Inflammatory macrophage treated with lipopolysaccharide for 4 hours (primary cell): ENCODE measurements around the gene THAP11.
"Not testable (repeated sequence)": the region's sequence is repeated elsewhere in the genome, so short reads cannot be mapped to it uniquely, and the experiment has no call there.

Experiments used
- DNase-seq: peaks from one replicate; pipeline ENCODE4 v3.0.0-alpha.2; 2020

THAP11 gene

DNA sequence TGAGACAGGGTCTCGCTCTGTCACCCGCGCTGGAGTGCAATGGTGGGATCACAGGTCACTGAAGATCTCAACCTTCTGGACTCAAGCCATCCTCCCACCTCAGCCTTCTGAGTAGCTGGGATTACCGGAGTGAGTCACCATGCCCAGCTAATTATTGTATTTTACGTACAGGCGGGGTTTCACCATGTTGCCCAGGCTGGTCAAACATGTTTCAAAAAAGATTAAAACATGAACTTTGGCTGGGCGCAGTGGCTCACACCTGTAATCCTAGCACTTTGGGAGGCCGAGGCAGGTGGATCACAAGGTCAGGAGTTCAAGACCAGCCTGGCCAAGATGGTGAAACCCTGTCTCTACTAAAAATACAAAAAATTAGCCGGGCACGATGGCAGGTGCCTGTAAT is 4.9 kb upstream of the THAP11 start:
- DNase-seq, result not testable (repeated sequence)

DNA sequence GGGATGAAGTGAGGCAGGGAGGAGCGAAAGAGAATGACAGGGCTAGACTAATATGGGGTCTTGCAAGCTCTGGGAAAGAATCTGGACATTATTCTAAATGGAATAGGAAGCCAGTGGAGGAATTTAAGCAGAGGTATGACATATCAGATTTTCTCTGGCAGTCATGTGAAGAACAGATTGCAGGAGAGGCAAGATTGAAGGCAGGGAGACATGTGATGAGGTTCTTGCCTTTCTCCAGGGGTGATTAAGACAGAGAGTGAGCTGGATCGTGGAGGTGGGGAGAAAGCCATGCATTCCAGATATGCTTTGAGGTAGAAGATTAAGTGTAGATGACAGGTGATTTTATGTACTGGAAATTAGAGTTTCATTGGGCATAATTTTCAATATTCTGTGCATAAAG is 4.3 kb upstream of the THAP11 start:
- no peak for DNase-seq

DNA sequence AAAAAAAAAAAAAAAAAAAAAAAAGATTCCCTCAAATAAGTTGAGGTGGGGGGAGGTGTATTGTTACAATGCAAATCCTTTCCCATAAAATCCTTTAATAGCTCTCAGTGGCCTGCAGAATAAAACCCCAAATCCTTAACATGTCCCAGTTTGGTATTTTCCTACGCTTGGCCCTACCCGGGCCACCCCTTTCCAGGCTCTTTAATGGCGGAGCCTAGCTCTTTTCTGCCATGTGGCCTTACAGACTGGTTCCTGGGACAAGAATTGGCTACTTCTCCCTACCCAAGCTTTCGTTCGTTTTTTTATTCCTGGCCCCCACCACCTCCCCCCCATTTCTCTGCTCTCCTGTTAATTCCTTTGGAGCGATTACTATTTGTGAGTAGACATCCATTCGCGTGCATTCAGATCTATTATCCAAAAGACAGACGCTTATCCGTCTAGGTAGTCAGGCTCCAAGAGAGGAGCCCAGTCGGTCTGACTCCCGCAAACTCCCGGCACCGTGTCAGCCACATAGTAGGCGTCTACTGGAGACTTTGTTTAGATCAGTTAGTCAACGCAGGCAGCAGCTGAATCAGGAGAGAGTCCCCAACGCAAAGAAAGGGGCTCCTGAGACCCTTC is 813 bp upstream of the THAP11 start:
- no peak for DNase-seq

DNA sequence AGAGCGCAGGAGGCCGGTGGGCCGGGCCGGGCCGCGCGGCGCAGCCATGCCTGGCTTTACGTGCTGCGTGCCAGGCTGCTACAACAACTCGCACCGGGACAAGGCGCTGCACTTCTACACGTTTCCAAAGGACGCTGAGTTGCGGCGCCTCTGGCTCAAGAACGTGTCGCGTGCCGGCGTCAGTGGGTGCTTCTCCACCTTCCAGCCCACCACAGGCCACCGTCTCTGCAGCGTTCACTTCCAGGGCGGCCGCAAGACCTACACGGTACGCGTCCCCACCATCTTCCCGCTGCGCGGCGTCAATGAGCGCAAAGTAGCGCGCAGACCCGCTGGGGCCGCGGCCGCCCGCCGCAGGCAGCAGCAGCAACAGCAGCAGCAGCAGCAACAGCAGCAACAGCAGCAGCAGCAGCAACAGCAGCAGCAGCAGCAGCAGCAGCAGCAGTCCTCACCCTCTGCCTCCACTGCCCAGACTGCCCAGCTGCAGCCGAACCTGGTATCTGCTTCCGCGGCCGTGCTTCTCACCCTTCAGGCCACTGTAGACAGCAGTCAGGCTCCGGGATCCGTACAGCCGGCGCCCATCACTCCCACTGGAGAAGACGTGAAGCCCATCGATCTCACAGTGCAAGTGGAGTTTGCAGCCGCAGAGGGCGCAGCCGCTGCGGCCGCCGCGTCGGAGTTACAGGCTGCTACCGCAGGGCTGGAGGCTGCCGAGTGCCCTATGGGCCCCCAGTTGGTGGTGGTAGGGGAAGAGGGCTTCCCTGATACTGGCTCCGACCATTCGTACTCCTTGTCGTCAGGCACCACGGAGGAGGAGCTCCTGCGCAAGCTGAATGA is 606 bp downstream of the THAP11 start:
- DNase-seq, result peak; percentile 55

DNA sequence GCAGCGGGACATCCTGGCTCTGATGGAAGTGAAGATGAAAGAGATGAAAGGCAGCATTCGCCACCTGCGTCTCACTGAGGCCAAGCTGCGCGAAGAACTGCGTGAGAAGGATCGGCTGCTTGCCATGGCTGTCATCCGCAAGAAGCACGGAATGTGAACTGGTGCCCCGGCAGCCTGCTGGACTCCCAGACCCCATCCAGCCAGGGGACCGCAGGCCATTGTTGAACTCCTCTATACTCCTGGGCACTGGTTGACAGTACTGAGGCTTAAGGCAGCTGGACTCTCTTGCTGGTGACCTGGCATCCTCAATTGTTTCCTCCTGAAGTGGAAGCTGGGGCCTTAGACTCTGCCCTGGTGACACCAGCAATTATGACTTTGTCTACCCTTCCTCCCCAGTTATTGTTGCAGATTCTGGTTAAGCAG is 1.2 kb downstream of the THAP11 start:
- DNase-seq, result no peak

DNA sequence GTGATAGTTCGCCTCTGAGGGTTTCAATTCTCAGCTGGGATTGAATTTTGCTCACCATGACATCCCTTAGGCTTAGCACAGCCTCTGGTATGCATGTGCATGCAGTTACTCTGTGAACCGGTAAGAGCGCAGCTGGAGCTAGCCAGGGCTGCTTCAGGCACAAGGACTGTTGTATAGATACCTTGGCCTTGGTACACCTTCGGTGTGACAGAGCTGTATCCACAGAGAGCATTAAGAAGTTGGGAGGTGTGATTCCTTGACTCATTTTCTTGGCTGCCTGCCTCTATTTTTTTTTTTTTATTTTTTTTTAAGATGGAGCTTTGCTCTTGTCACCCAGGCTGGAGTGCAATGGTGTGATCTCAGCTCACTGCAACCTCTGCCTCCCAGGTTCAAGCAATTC is 2.4 kb downstream of the THAP11 start:
- no peak for DNase-seq

DNA sequence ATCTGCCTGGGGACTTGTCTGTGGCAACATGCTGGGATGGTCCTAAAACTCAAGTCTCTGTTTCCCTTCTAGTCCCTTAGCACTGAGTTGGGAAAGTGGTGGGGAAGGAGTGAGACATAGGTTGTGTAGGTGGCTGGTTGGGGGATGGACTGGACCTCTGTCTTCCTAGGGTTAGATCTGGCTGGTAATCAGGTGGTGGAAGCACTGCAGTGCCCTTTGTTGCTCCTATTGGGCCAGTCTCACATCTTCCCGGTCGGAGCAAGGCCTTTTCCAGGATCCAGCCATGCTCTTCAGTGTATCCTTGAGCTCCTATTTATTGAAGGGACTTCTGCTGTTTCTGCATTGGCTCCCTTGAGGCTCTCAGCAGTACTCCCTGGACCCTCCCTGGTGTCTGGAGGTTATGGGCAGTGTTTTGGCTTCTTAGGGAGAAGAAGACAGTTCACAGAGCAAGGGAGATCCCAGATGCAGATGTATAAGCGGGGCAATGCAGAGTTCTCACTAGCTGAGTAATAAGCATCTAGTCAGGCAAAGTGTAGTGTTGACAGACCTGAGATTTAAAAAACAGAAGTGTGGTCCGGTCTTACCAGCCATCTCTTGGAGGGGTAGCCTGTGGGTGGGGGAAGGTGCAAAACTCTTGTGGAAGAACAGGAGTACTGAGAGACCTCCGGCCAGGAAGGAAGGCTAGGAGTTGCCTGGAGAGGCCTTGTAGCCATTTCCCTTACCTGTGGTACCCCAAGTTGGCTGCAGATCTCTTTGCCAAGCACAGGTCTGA is 3.4 kb downstream of the THAP11 start:
- peak; percentile 46 for DNase-seq

DNA sequence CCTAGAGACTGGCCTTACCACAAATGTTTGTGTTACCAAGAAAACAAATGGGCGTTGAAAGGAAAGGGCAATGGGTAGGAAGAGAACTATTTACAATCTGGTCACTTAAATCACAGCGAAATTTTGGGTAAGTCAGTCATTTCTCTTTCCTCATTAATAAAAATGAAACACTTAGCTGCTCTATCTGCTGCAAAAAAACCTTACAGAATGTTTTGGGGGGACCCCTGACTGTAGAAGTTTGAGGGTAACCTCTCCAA is 3.9 kb downstream of the THAP11 start:
- no peak for DNase-seq

DNA sequence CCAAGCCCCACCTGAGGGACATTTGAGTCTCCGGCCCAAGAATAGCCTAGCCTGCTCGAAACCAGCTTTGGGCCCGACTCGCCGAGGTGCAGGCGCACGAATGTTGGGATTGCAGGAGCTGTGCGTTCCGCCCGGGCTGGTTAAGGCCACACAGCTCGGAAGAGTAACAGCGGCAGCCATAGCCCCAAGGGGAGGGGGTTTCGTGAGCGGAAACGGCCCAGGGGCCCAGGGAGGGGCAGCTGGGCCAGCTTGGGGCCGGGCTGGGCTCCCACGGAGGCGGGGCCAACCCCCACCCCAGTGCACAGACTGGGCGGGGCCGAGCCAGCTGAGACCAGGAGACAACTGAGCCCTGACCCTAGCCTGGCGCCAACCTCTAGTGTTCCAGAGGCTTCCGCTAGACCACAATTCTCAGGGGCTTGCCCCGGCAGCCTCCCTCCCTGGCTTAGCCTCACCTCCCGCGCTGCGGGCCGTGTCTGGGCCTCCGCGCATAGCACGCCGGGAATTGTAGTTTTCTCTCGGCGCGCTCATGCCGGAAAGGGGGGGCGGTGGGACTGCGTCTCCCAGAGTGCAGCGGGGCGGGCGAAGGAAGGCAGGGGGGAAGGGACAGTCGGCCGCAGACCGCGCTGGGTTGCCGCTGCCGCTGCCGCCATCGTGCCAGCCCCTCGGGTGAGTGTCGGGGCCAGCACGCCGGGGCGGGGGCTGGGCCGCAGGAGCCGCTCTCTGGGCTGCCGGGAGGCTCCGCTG is 4.4 kb downstream of the THAP11 start, which contains the start of gene NUTF2:
TSS of gene NUTF2 (plus strand) at position 614 of the 744 bp plus-strand sequence. CDS start 18,198 bp downstream, outside the sequence.
- peak; percentile 94 for DNase-seq

DNA sequence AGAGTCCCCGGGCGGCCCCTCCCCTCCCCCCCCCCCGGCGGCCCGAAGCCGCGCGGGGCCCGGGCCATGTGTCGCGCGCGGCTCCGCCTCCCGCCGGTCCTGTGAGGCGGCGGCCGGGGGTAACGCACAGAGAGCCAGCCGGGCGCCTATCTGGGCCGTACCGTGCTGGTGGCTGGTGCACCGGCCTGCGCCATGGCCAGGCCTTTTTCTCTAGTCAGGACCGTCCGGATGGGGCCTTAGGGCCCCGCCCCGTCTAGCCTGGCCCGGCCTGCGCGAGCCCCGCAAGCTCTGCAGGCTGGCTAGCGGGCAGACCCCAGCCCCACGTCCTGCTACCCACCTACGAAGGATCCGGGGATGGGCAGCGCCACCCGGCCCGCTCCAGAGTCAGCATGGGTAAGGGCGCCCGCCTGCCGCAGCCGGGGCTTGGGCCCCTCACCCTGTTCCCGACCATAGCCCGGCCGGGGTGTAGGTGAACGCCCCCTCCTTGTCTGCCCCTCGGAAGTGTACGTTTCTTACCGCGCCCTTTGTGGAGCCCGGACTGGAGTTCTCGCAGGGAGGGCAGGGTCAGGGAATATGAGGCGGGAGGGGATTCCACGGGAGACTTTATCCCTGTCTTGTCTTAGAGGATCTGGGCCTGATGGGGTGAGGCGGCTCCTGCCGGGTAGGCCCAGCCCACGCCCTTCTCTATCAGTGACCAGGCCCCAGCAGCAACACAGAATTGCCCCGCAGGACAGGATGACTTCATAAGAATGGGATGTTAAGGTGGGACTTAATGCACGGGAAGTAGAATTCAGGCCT is 5.1 kb downstream of the THAP11 start, which contains the start of gene CENPT:
TSS of gene CENPT (minus strand) at position 630 of the 798 bp plus-strand sequence. CDS start 13,834 bp downstream, outside the sequence.
- peak; percentile 69 for DNase-seq

DNA sequence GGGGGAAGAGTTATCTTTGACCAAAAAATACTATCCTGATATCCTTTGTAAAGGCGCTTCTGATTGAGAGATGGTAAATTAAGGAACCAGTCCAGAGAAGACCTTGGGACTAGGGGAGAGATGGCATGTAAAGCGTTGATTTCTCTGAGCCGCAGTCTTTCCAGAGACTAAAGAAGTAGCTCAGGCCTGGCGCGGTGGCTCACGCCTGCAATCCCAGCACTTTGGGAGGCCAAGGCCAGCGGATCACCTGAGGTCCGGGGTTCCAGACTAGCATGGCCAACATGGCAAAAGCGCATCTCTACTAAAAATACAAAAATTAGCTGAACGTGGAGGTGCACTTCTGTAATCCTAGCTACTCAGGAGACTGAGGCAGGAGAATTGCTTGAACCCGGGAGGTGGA is 6.0 kb downstream of the THAP11 start:
- DNase-seq, result no peak

DNA sequence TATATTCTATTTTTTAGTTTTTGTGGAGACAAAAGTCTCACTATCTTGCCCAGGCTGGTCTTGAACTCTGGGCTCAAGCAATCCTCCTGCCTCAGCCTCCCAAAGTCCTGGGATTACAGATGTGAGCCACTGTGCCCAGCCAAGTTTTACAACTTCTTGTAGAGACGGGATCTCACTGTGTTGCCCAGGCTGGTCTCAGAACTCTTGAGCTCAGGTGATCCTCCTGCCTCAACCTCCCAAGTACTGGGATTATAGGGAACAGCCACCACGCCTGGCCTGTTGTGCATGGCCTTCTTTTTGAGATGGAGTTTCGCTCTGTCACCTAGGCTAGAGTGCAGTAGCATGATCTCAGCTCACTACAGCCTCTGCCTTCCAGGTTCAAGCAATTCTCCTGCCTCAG is 11.6 kb downstream of the THAP11 start:
- no peak for DNase-seq

DNA sequence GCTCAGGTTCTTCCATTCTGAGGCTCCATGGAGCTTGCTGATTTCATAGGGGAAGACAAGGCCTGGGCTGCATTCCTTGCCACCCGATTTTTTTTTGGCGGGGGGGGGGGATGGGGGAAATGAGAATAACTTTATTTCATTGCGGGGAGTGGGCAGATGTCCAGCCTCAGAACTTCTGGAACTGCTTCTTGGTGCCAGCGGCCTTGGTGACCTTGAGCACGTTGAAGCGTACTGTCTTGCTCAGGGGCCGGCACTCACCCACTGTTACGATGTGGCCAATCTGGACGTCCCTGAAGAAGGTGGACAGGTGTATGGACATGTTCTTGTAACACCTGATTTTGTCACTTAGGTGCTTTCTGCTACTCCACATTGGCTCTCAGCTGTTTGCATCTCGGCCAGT is 13.7 kb downstream of the THAP11 start:
- DNase-seq, result no peak

DNA sequence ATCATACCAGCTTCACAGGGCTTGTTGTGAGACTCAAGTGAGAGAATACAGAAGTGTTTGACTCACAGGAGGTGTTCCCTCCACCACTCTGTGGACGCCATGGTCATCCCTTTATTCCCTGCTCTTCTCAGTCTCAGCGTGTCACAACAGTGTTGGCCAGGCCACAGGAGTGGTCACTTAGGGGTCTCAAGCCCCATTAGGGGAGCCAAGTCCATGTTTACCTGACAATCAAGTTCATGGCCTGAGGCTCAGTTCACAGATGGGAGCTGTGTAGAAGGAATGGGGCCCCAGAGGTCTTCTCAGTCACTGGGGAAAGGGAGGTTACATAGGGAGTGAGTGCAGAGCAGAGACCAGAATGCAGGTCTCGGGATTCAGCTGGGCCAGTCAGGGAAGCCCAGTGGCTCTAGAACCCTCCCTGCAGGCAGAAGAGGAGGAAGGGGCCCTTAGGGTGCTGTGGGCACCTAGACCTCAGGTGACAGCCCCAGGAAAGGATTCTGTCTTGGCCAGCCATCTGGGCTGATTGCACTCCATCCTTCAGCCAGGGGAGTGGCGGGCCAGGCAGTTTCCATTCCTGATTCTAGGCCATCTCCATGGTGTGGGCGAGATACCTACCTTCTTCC is 14.9 kb downstream of the THAP11 start:
- DNase-seq, result no peak

DNA sequence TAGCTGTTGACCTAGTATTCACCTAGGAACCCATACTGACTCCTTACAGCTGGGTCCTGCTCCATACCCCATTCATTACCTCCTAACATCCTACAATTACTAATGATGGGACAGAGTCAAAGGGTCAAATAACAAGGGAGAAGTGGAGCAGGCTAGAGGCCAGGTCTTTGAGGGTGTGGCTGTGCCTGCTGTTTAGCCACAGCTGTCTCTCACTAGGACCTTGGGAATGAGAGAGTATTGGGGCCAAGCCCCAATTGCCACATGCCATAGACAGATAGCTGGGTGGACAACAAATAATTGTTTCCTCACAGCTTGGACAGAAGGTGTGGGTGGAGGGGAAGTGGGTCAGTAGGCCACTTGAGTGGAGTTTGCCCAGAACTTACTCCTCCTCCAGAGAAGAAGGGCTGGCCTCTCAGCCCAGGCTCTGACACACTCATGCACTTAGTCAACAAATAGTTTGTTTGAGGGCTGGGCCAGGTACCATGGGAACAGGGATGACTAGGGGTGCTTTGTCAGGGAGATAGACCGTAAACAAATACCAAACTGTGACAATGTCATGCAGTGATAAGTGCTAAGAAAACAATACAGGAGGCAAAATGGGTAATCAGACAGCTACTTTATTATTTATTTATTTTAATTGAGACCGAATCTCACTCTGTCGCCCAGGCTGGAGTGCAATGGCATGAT is 15.6 kb downstream of the THAP11 start:
- DNase-seq, result peak; percentile 98

DNA sequence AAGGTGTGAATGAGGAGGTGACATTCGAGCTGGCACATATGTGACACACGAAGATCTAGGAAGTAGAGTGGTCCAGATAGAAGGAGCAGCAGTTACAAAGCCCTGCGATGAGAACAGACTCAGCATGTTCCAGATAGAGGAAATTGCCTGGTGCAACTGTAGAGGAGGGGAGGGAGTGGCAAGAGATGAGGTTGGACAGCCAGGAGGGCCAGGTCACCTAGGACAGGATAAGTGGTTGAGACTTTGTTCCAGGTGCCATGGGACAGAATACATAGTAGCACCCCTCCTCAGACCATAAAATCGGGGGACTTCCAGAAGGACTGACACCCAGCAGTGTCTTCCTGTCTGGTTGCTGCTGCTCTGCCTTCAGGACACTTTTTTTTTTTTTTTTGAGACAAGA is 16.4 kb downstream of the THAP11 start:
- peak; percentile 32 for DNase-seq

DNA sequence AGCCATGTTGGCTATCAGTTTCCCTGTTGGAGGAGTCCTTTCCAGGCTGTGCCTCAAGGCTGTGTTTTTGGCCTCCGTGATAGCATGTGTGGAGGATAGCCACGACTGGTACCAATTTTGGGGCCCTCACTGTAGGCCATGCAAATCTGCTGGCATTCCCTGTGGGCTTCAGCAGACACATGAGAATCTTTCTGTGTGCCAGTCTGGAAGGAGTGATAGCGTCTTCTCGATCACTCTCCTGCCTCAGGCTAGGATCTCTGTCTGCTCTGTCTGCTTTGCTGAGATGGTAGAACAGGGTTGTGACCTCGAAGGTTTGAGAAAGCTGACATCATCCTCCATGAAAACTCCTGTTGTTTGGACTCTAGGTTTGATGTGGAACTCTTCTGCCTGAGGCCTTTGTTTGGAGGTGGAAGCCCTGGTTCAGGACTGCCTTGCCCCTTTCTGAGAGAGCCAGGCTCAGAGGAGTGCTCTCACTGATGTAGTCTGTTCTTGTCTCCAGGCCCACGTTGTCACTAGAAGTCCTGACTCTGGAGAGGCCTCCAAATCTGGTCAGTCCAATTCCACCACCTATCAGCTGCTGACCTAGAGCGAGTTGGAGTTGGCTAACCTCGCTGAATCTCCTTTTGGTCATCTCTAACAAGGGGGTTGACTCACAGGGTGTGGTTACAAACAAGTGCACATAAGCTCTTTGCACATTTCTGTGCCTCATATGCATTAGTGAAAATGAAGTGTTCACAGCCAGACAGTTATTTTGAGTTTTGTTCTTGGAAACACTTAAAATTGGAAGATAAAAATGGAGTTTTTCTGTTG is 18.7 kb downstream of the THAP11 start:
- peak; percentile 60 for DNase-seq

DNA sequence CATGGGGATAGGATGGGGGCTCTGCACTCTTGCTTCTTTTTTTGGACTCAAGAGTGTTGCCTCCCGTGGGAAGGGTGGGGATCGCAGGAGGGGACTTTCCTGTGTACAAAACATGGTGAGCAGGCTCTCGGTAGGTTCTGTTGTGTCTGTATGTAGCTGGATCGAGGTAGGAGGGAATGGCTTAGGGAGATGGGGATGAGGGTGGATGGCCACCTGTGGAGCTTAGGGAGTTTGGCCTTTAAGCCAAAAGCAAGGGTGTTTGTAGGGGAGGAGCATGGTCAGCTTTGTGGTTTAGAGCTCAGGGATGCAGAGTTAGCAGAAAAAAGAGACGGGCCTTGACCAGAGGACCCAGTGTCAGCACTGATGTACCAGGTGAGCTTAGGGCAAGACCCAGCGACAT is 19.8 kb downstream of the THAP11 start:
- no peak for DNase-seq

DNA sequence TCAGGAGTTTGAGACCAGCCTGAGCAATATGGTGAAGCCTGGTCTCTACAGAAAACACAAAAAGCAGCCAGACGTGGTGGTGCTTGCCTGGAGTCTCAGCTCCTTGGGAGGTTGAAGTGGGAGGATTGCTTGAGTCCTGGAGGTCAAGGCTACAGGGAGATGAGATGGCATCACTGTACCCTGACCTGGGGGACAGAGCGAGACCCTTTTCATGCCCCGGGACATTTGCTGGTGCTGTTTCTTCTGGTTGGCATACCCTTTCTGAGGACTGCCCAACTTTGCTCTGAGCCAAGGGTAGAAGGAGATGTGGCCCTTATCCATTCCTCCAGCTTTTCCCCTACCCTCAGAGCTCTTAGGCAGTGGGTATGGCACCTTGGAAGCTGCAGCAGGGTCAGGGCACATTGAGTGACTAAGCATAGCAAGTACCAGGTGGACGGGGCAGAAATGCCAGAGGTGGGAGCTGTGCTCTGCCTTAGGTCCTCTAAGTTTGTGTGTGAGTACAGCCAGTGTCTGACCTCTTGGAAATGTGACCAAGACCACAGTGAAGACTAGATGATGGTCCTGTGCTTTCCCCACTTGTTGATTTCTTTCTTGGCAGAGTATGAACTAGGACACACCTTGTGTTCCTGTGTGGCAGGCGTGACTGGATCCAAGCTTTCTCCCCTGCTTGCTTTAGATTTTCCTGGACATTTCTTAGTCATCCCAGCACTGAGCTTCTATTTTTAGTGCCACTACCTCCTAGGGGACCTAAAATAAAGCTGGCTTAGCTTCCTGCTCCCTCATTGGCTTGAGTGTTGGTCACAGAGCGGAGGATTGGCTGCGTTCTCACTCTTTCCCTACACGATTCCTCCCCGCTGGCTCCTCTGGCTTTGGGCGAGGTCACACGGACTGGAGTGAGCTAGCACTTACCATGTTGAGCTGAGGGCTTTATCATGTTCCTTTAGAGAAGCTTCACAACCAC is 20.8 kb downstream of the THAP11 start:
- no peak for DNase-seq
